HepG2 (cell line): ENCODE results near the gene SLC25A22. TPM values are rescaled to one million over a fixed set of nuclear protein-coding genes. Genes with fewer than 3 reads are reported as not detected.

ENCODE experiments used
- AGO1 ChIP-seq: fragments of 200-400 bp; formaldehyde crosslinking; IDR thresholded peaks from 2 replicates; pipeline ENCODE4 v1.6.1; 2017; ENCODE audit warnings: mild to moderate bottlenecking, low read depth, low read length, moderate library complexity; ENCODE audit not compliant: poor library complexity, severe bottlenecking
- BATF2 ChIP-seq: sonication (generic); formaldehyde crosslinking; IDR thresholded peaks from 2 replicates; pipeline ENCODE4 v1.8.0; 2022; ENCODE audit warnings: mild to moderate bottlenecking, missing genetic modification reagents, moderate library complexity
- DPF2 ChIP-seq: sonication (generic); formaldehyde crosslinking; IDR thresholded peaks from 2 replicates; pipeline ENCODE4 v1.4.0; 2020; ENCODE audit warnings: mild to moderate bottlenecking, low read depth, missing genetic modification reagents, borderline replicate concordance
- TBX2 ChIP-seq: sonication (generic); formaldehyde crosslinking; IDR thresholded peaks from 2 replicates; pipeline ENCODE4 v1.5.0; 2020; ENCODE audit warnings: missing genetic modification reagents, mild to moderate bottlenecking, borderline replicate concordance
- ZFY ChIP-seq: sonication (generic); formaldehyde crosslinking; IDR thresholded peaks from 2 replicates; pipeline ENCODE4 v1.4.0; 2020; ENCODE audit warnings: missing genetic modification reagents
- ZNF501 ChIP-seq: sonication (generic); formaldehyde crosslinking; IDR thresholded peaks from 2 replicates; pipeline ENCODE4 v1.5.1; 2020; ENCODE audit warnings: mild to moderate bottlenecking, moderate library complexity, missing genetic modification reagents
- ZNF574 ChIP-seq: sonication (generic); formaldehyde crosslinking; IDR thresholded peaks from 2 replicates; pipeline ENCODE4 v1.4.0; 2020; ENCODE audit warnings: missing genetic modification reagents
- ZNF891 ChIP-seq: sonication (generic); formaldehyde crosslinking; IDR thresholded peaks from 2 replicates; pipeline ENCODE4 v1.5.0; 2020; ENCODE audit warnings: mild to moderate bottlenecking, missing genetic modification reagents
- polyA plus RNA-seq, 8 experiments: library from polyadenylated mRNA; depleted of rRNA in 3 of 8; stranded (reverse) in 7 of 8; unstranded in 1 of 8; fragments of >200 nt; fragmentation: Illumina TruSeq in 4 of 8; extraction: Trizol in 4 of 8; gene quantifications; 2 replicates each; pipeline versions ENCODE4 v1.2.1 to v1.2.3, GENCODE V29; 2011 to 2016; ENCODE audit warnings: low read depth in 4 of 8, missing spikeins in 1 of 8, mixed read lengths in 1 of 8; ENCODE audit not compliant: insufficient read depth in 1 of 8
- total RNA-seq, 5 experiments: library from RNA; depleted of rRNA; stranded (reverse); fragments of >200 nt; fragmentation: Illumina TruSeq; extraction: Trizol; gene quantifications; 2 replicates each; pipeline ENCODE4 v1.2.3, GENCODE V29; 2016; ENCODE audit warnings: low read depth in 1 of 5

Gene SLC25A22
- total and polyA plus RNA-seq, 2 of the 13 experiments (the other 11 are each of a cell fraction or from before 2014, with no cell fraction given): 12.4 to 19.2 TPM

GRCh38 chr11:803770-804598 lies 5.9 kb upstream of the SLC25A22 start (continued):
- TF ChIP-seq ZNF574 (CRISPR knock-in tag) (no peak), ZNF891 (peak; percentile 21; the same call in 1 of the 2 replicates), DPF2 (CRISPR knock-in tag) (0 out of 2 replicates have a peak, but pooled peaks have one; percentile 18), ZFY (CRISPR knock-in tag) (0 out of 2 replicates have a peak, but pooled peaks have one; percentile 15), ZNF501 (CRISPR knock-in tag) (0 out of 2 replicates have a peak, but pooled peaks have one; percentile 30), BATF2 (CRISPR knock-in tag) (no peak), TBX2 (CRISPR knock-in tag) (0 out of 2 replicates have a peak, but pooled peaks have one; percentile 18), AGO1 (peak; percentile 74)
